H9 (cell line): Measurements from ENCODE around the gene ZDHHC12. TPM values are rescaled to one million over a fixed set of nuclear protein-coding genes. Genes with fewer than 3 reads are reported as not detected.
A peak's percentile ranks its signal among the peaks of the same experiment; 100 is the strongest.

ENCODE experiments used
- DNase-seq: peaks from one replicate; pipeline ENCODE4 v3.0.0-alpha.2; 2017
- H2AFZ ChIP-seq: one replicate; pipeline ENCODE4 v1.6.1; 2013; ENCODE audit warnings: mild to moderate bottlenecking, low read length, control low read depth, moderate library complexity
- H2AK5ac ChIP-seq: 2 replicates; pipeline ENCODE4 v1.6.1; 2013; ENCODE audit warnings: low read length, control low read depth, mixed read lengths; ENCODE audit not compliant: insufficient read length
- H2BK120ac ChIP-seq: one replicate; pipeline ENCODE4 v1.6.1; 2013; ENCODE audit warnings: low read depth, mild to moderate bottlenecking, low read length, control low read depth, inconsistent platforms; ENCODE audit not compliant: poor library complexity, severe bottlenecking
- H2BK12ac ChIP-seq: 2 replicates; pipeline ENCODE4 v1.6.1; 2013; ENCODE audit warnings: low read length, control low read depth, mixed read lengths, low read depth; ENCODE audit not compliant: insufficient read length
- H2BK15ac ChIP-seq: 2 replicates; pipeline ENCODE4 v1.6.1; 2013; ENCODE audit warnings: low read depth, low read length, control low read depth
- H2BK20ac ChIP-seq: one replicate; pipeline ENCODE4 v1.6.1; 2013; ENCODE audit warnings: low read depth, mild to moderate bottlenecking, low read length, control low read depth, inconsistent platforms; ENCODE audit not compliant: poor library complexity, severe bottlenecking
- H2BK5ac ChIP-seq: 2 replicates; pipeline ENCODE4 v1.6.1; 2013; ENCODE audit warnings: low read length, control low read depth, mixed read lengths; ENCODE audit not compliant: insufficient read length
- H3K14ac ChIP-seq: 2 replicates; pipeline ENCODE4 v1.6.1; 2013; ENCODE audit warnings: low read length, control low read depth; ENCODE audit not compliant: insufficient read depth
- H3K18ac ChIP-seq: 2 replicates; pipeline ENCODE4 v1.6.1; 2013; ENCODE audit warnings: low read depth, mild to moderate bottlenecking, mixed read lengths, low read length, control low read depth; ENCODE audit not compliant: insufficient read length
- H3K23ac ChIP-seq: 2 replicates; pipeline ENCODE4 v1.6.1; 2013; ENCODE audit warnings: low read length, control low read depth, mixed read lengths, low read depth; ENCODE audit not compliant: insufficient read length
- H3K23me2 ChIP-seq: 2 replicates; pipeline ENCODE4 v1.6.1; 2013; ENCODE audit warnings: low read depth, mild to moderate bottlenecking, mixed read lengths, low read length, control low read depth; ENCODE audit not compliant: insufficient read length, poor library complexity, severe bottlenecking
- H3K27ac ChIP-seq: 2 replicates; pipeline ENCODE4 v1.5.1; 2013; ENCODE audit warnings: low read length, control low read depth, mixed read lengths, low read depth; ENCODE audit not compliant: insufficient read length
- H3K27me3 ChIP-seq: 2 replicates; pipeline ENCODE4 v1.6.1; 2013; ENCODE audit warnings: low read length, control low read depth, inconsistent platforms; ENCODE audit not compliant: insufficient read depth
- H3K4ac ChIP-seq: 2 replicates; pipeline ENCODE4 v1.6.1; 2013; ENCODE audit warnings: low read depth, mild to moderate bottlenecking, control low read depth, inconsistent platforms, low read length, moderate library complexity
- H3K4me1 ChIP-seq: 2 replicates; pipeline ENCODE4 v1.6.1; 2013; ENCODE audit warnings: low read length, control low read depth, inconsistent platforms; ENCODE audit not compliant: insufficient read depth
- H3K4me2 ChIP-seq: 2 replicates; pipeline ENCODE4 v1.6.1; 2013; ENCODE audit warnings: low read length, control low read depth, mixed read lengths; ENCODE audit not compliant: insufficient read length, insufficient read depth
- H3K56ac ChIP-seq: 2 replicates; pipeline ENCODE4 v1.6.1; 2013; ENCODE audit warnings: low read depth, mild to moderate bottlenecking, mixed read lengths, low read length, control low read depth; ENCODE audit not compliant: insufficient read length
- H3K79me1 ChIP-seq: 2 replicates; pipeline ENCODE4 v1.6.1; 2013; ENCODE audit warnings: low read depth, mild to moderate bottlenecking, moderate library complexity, low read length, control low read depth, inconsistent platforms; ENCODE audit not compliant: insufficient read depth, poor library complexity, severe bottlenecking
- H3K79me2 ChIP-seq: 2 replicates; pipeline ENCODE4 v1.6.1; 2013; ENCODE audit warnings: low read length, control low read depth, inconsistent platforms; ENCODE audit not compliant: insufficient read depth
- H3K9ac ChIP-seq: 2 replicates; pipeline ENCODE4 v1.6.1; 2013; ENCODE audit warnings: low read length, control low read depth, mixed read lengths; ENCODE audit not compliant: insufficient read length; ENCODE audit errors: extremely low read depth
- H3K9me3 ChIP-seq: one replicate; pipeline ENCODE4 v1.6.1; 2013; ENCODE audit warnings: low read depth, low read length, inconsistent platforms; ENCODE audit not compliant: control insufficient read depth
- H3T11ph ChIP-seq: one replicate; pipeline ENCODE4 v1.6.1; 2013; ENCODE audit warnings: mild to moderate bottlenecking, low read length, control low read depth, inconsistent platforms
- H4K20me1 ChIP-seq: one replicate; pipeline ENCODE4 v1.6.1; 2013; ENCODE audit not compliant: control insufficient read depth, insufficient read length, insufficient read depth
- H4K5ac ChIP-seq: 2 replicates; pipeline ENCODE4 v1.6.1; 2013; ENCODE audit warnings: low read depth, mild to moderate bottlenecking, mixed read lengths, low read length, control low read depth; ENCODE audit not compliant: insufficient read length
- H4K8ac ChIP-seq: replicated peaks from 2 replicates; pipeline ENCODE4 v1.6.1; 2013; ENCODE audit warnings: low read length, control low read depth, mixed read lengths, low read depth; ENCODE audit not compliant: insufficient read length
- H4K91ac ChIP-seq: 2 replicates; pipeline ENCODE4 v1.6.1; 2013; ENCODE audit warnings: low read depth, mild to moderate bottlenecking, moderate library complexity, mixed read lengths, low read length, control low read depth; ENCODE audit not compliant: insufficient read length
- H3K27ac Mint-ChIP-seq, 3 experiments: 2 replicates in 2 of 3; 3 replicates in 1 of 3; pipeline ENCODE4 v1.8.0; 2020 to 2021; ENCODE audit warnings: mixed read lengths in 3 of 3, mild to moderate bottlenecking in 1 of 3, moderate library complexity in 1 of 3
- H3K27me3 Mint-ChIP-seq: 2 replicates; pipeline ENCODE4 v1.8.0; 2021; ENCODE audit warnings: low read depth, mild to moderate bottlenecking, moderate library complexity, mixed read lengths
- H3K36me3 Mint-ChIP-seq, 3 experiments: 2 replicates in 2 of 3; 3 replicates in 1 of 3; pipeline ENCODE4 v1.8.0; 2020 to 2021; ENCODE audit warnings: low read depth in 3 of 3, mixed read lengths in 3 of 3; ENCODE audit not compliant: insufficient read depth in 1 of 3
- H3K4me1 Mint-ChIP-seq, 2 experiments: 2 replicates each; pipeline ENCODE4 v1.8.0; 2020; ENCODE audit warnings: mixed read lengths in 2 of 2
- H3K4me3 Mint-ChIP-seq, 2 experiments: 2 replicates in 1 of 2; 3 replicates in 1 of 2; pipeline ENCODE4 v1.8.0; 2020 to 2021; ENCODE audit warnings: mild to moderate bottlenecking in 2 of 2, mixed read lengths in 2 of 2, moderate library complexity in 1 of 2
- H3K9me3 Mint-ChIP-seq, 2 experiments: 2 replicates in 1 of 2; 3 replicates in 1 of 2; pipeline ENCODE4 v1.8.0; 2020; ENCODE audit warnings: mild to moderate bottlenecking in 2 of 2, mixed read lengths in 2 of 2, moderate library complexity in 1 of 2
- WGBS: extraction: QIAGEN DNeasy Blood & Tissue Kit; methylation state at CpG from one replicate; pipeline ENCODE4 v1.1.7; 2013; ENCODE audit warnings: missing lambda C conversion rate, low lambda C conversion rate, mixed read lengths; ENCODE audit not compliant: insufficient read length; ENCODE audit errors: extremely low coverage; 5-methylcytosine and 5-hydroxymethylcytosine counted together
- total RNA-seq: library from RNA; stranded (reverse); gene quantifications from 2 replicates; pipeline ENCODE4 v1.2.1, GENCODE V29; 2021
- TF ChIP-seq, protein P1 (sequence below): fragments of 200-600 bp; sonication (generic); conservative IDR thresholded peaks from 3 replicates; pipeline ENCODE4 v1.8.0; 2021; ENCODE audit warnings: antibody characterized with exemption, mild to moderate bottlenecking

Gene ZDHHC12
- total RNA-seq, 1 experiment from 2014 or later: 42.8 TPM

- no peak overlapping the region for H2AFZ ChIP-seq
- no peak overlapping the region for H2AK5ac ChIP-seq
- no peak overlapping the region for H2BK5ac ChIP-seq
- peak overlapping the region in 2 of 3 experiments; percentile 34 to 68; a peak in 3 of 7 replicates for H3K27ac Mint-ChIP-seq
- H3K23ac ChIP-seq: no peak overlapping the region
- no peaks in the 10 kb centered on the region for H3K9me3 ChIP-seq
- H3K4ac ChIP-seq: no peak overlapping the region
- no peak overlapping the region for H3K27ac ChIP-seq
- no peak overlapping the region for H3K4me3 Mint-ChIP-seq
- no peak for DNase-seq
- WGBS: no CpG with 5 or more reads among the region's 9 CpGs
- no peak overlapping the region for H3K56ac ChIP-seq
- no peaks in the 10 kb centered on the region for H3K79me1 ChIP-seq
- H2BK20ac ChIP-seq: no peak overlapping the region
- no peaks in the 10 kb centered on the region for H3K23me2 ChIP-seq
- H2BK12ac ChIP-seq: no peak overlapping the region
- H2BK15ac ChIP-seq: no peak overlapping the region
- peaks cover 14 to 18% of the 10 kb centered on the region in 2 experiments for H3K4me1 Mint-ChIP-seq
- H3K9me3 Mint-ChIP-seq: no peaks in the 10 kb centered on the region
- H3K27me3 Mint-ChIP-seq: no peaks in the 10 kb centered on the region
- TF ChIP-seq, protein P1, sequence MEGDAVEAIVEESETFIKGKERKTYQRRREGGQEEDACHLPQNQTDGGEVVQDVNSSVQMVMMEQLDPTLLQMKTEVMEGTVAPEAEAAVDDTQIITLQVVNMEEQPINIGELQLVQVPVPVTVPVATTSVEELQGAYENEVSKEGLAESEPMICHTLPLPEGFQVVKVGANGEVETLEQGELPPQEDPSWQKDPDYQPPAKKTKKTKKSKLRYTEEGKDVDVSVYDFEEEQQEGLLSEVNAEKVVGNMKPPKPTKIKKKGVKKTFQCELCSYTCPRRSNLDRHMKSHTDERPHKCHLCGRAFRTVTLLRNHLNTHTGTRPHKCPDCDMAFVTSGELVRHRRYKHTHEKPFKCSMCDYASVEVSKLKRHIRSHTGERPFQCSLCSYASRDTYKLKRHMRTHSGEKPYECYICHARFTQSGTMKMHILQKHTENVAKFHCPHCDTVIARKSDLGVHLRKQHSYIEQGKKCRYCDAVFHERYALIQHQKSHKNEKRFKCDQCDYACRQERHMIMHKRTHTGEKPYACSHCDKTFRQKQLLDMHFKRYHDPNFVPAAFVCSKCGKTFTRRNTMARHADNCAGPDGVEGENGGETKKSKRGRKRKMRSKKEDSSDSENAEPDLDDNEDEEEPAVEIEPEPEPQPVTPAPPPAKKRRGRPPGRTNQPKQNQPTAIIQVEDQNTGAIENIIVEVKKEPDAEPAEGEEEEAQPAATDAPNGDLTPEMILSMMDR: no peak
- H3K18ac ChIP-seq: no peak overlapping the region
- H4K8ac ChIP-seq: no peak overlapping the region
- H3K36me3 Mint-ChIP-seq: peaks cover 0 to 3% (median 0%) of the 10 kb centered on the region in 3 experiments; a peak in 2 of 7 replicates
- no peak overlapping the region for H3K9ac ChIP-seq
- H4K5ac ChIP-seq: no peak overlapping the region
- no peak overlapping the region for H2BK120ac ChIP-seq
- no peaks in the 10 kb centered on the region; the same call in 1 of the 2 replicates for H3K4me1 ChIP-seq
- H3K27me3 ChIP-seq: no peaks in the 10 kb centered on the region
- H3K79me2 ChIP-seq: no peaks in the 10 kb centered on the region
- no peak overlapping the region for H3T11ph ChIP-seq
- H4K20me1 ChIP-seq: no peaks in the 10 kb centered on the region
- H4K91ac ChIP-seq: no peak overlapping the region
- H3K14ac ChIP-seq: no peak overlapping the region; the same call in 1 of the 2 replicates
- H3K4me2 ChIP-seq: no peak overlapping the region
These were observed 38.9 kb upstream of the ZDHHC12 start for GRCh38 chr9:128762671-128763449.
